Measurements from ENCODE around the gene SNRPA. TPM values are rescaled to one million over a fixed set of nuclear protein-coding genes. Genes with fewer than 3 reads are reported as not detected.

The SNRPA gene
- polyA plus RNA-seq, 1 of the 3 experiments (the other 2 are of a cell fraction): 121 TPM

DNA sequence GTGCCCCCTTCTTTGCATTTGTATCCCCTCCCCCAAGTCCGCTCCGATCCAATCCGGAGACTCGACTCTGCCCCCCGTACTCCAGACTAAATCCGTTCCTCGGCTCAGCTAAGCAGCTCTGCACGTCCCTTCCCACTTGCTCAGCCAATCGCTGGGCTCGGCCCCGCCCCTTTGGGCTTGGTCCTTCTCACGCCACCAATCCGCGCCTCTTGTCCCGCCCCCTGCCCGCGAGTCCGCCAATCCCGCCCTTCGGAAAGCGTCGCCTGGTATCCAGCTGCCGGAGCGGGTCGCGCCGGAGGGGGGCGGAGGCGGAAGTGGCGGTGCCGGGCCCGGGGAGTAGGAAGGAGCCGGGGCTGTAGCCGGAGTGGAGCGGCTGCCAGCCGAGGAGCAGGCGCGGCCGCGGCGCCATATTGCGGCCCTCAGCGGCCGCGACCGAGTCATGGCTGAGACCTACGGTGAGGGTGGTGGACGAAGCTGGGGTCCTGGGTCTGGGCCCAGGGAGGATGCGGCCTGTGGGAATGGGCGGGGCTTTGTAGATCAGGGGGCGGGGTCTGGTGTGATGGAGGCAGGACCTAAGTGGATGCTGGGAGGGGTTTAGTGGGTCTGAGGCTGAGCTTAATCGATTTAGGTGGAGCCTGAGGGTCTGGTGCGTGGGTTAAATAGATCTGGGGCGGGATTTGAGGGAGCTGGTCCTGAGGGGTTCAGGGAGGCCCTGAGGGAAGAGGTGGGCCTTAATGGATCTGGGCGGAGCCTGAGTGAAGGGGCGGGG, 27.1 kb downstream of the SNRPA start, which contains the start of gene RAB4B:
Gene RAB4B, plus strand, starts transcription at position 311 of the 769 bp plus-strand sequence. Its CDS starts 129 bp downstream, at position 440.
- Histone ChIP-seq H2AFZ (ENCODE audit: low read depth) (peak within 1 kb of the TSS; percentile 80), H3K4me2 (peak within 1 kb of the TSS; percentile 80), H3K9me2 (no peaks in the 10 kb centered on the region), H3K9ac (peak within 1 kb of the TSS; percentile 85), H3K27ac (ENCODE audit: low read depth in 2 of 2, low read length in 1 of 2) (peak within 1 kb of the TSS; percentile 97 to 99), H3K4me3 (ENCODE audit: low read depth in 2 of 2, low read length in 1 of 2) (peak within 1 kb of the TSS; percentile 61 to 67), H3K79me2 (ENCODE audit: insufficient read depth) (peaks cover 15% of the 10 kb centered on the region; the same call in 1 of the 2 replicates), H3K4me1 (ENCODE audit: control insufficient read depth in 1 of 2, insufficient read depth in 2 of 2, low read depth in 1 of 2, low read length in 1 of 2) (peaks cover 6 to 9% of the 10 kb centered on the region in 2 experiments; a peak in 2 of 4 replicates), H3K9me3 (no peaks in the 10 kb centered on the region), H4K20me1 (ENCODE audit: insufficient read depth) (no peaks in the 10 kb centered on the region), H3K36me3 (replicated peaks in 1 of 2; ENCODE audit: control insufficient read depth in 1 of 2, insufficient read depth in 2 of 2, low read length in 1 of 2) (no peaks in the 10 kb centered on the region), H3K27me3 (ENCODE audit: insufficient read depth) (no peaks in the 10 kb centered on the region), H3F3A (replicated peaks; ENCODE audit: insufficient read depth) (peaks cover 13% of the 10 kb centered on the region)
- ChIA-PET CTCF (interaction anchor here (0.6 to 2.4 kb wide), 10 partner anchors 16 to 249 kb away, joined by 3 to 20 read pairs (median 3); partner anchors contain the start of genes COQ8B, EGLN2 and ITPKC), POLR2A (interaction anchor here (0.8 to 3.3 kb wide), 11 partner anchors 8 to 1082 kb away, joined by 3 to 31 read pairs (median 7); partner anchors contain the start of genes ACTMAP, COQ8B, EGLN2 and ITPKC)
- 0% methylated on average over 28 of the region's 56 CpGs for WGBS (ENCODE audit: low lambda C conversion rate)
- DNase-seq: peak; percentile 93
- peak; percentile 74 for TF ChIP-seq GABPA (IDR thresholded peaks at IDR 0.05; ENCODE audit: low read depth)
- peak; percentile 96 for TF ChIP-seq ELF1 (IDR thresholded peaks at IDR 0.05)
- peak; percentile 41; the same call in 1 of the 2 replicates for TF ChIP-seq SIN3A (IDR thresholded peaks at IDR 0.05; ENCODE audit: borderline replicate concordance, low read depth, low read length)
- TF ChIP-seq, protein P1, sequence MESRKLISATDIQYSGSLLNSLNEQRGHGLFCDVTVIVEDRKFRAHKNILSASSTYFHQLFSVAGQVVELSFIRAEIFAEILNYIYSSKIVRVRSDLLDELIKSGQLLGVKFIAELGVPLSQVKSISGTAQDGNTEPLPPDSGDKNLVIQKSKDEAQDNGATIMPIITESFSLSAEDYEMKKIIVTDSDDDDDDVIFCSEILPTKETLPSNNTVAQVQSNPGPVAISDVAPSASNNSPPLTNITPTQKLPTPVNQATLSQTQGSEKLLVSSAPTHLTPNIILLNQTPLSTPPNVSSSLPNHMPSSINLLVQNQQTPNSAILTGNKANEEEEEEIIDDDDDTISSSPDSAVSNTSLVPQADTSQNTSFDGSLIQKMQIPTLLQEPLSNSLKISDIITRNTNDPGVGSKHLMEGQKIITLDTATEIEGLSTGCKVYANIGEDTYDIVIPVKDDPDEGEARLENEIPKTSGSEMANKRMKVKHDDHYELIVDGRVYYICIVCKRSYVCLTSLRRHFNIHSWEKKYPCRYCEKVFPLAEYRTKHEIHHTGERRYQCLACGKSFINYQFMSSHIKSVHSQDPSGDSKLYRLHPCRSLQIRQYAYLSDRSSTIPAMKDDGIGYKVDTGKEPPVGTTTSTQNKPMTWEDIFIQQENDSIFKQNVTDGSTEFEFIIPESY (IDR thresholded peaks at IDR 0.05; ENCODE audit: borderline replicate concordance, low read depth): no peak
- peak; percentile 27; the same call in 1 of the 2 replicates for TF ChIP-seq POLR2AphosphoS5 (IDR thresholded peaks at IDR 0.05; ENCODE audit: low read depth, low read length)
- TF ChIP-seq TEAD4 (IDR thresholded peaks at IDR 0.05; ENCODE audit: borderline replicate concordance, insufficient read depth): no peak
- no peak for TF ChIP-seq RCOR1 (IDR thresholded peaks at IDR 0.05; ENCODE audit: low read length)
- TF ChIP-seq EZH2phosphoT487 (IDR thresholded peaks at IDR 0.05; ENCODE audit: borderline replicate concordance, low read depth): no peak
- TF ChIP-seq EP300 (IDR thresholded peaks at IDR 0.05; ENCODE audit: borderline replicate concordance in 1 of 2, low read depth in 1 of 2, low read length in 1 of 2): no peak
- TF ChIP-seq RXRA (IDR thresholded peaks at IDR 0.05; ENCODE audit: borderline replicate concordance, low read depth): no peak
- TF ChIP-seq, protein P2, sequence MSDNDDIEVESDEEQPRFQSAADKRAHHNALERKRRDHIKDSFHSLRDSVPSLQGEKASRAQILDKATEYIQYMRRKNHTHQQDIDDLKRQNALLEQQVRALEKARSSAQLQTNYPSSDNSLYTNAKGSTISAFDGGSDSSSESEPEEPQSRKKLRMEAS (IDR thresholded peaks at IDR 0.05; ENCODE audit: low read depth): no peak; the same call in 1 of the 2 replicates
- TF ChIP-seq, protein P3, sequence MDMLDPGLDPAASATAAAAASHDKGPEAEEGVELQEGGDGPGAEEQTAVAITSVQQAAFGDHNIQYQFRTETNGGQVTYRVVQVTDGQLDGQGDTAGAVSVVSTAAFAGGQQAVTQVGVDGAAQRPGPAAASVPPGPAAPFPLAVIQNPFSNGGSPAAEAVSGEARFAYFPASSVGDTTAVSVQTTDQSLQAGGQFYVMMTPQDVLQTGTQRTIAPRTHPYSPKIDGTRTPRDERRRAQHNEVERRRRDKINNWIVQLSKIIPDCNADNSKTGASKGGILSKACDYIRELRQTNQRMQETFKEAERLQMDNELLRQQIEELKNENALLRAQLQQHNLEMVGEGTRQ (IDR thresholded peaks at IDR 0.05; ENCODE audit: borderline replicate concordance, low read depth, low read length): no peak
- TF ChIP-seq FOXM1 (IDR thresholded peaks at IDR 0.05; ENCODE audit: low read depth): no peak
- TF ChIP-seq MEF2A (IDR thresholded peaks at IDR 0.05; ENCODE audit: borderline replicate concordance, low read depth): no peak
- no peak for TF ChIP-seq FOXJ3 (CRISPR knock-in tag; IDR thresholded peaks at IDR 0.05)
- TF ChIP-seq MXI1 (IDR thresholded peaks at IDR 0.05; ENCODE audit: low read depth, low read length): peak; percentile 51; the same call in 1 of the 2 replicates
- TF ChIP-seq, protein P4, sequence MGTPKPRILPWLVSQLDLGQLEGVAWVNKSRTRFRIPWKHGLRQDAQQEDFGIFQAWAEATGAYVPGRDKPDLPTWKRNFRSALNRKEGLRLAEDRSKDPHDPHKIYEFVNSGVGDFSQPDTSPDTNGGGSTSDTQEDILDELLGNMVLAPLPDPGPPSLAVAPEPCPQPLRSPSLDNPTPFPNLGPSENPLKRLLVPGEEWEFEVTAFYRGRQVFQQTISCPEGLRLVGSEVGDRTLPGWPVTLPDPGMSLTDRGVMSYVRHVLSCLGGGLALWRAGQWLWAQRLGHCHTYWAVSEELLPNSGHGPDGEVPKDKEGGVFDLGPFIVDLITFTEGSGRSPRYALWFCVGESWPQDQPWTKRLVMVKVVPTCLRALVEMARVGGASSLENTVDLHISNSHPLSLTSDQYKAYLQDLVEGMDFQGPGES (IDR thresholded peaks at IDR 0.05; ENCODE audit: low read depth, low read length): peak; percentile 88
- TF ChIP-seq, protein P5, sequence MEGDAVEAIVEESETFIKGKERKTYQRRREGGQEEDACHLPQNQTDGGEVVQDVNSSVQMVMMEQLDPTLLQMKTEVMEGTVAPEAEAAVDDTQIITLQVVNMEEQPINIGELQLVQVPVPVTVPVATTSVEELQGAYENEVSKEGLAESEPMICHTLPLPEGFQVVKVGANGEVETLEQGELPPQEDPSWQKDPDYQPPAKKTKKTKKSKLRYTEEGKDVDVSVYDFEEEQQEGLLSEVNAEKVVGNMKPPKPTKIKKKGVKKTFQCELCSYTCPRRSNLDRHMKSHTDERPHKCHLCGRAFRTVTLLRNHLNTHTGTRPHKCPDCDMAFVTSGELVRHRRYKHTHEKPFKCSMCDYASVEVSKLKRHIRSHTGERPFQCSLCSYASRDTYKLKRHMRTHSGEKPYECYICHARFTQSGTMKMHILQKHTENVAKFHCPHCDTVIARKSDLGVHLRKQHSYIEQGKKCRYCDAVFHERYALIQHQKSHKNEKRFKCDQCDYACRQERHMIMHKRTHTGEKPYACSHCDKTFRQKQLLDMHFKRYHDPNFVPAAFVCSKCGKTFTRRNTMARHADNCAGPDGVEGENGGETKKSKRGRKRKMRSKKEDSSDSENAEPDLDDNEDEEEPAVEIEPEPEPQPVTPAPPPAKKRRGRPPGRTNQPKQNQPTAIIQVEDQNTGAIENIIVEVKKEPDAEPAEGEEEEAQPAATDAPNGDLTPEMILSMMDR (IDR thresholded peaks at IDR 0.05): no peak
- no peak for TF ChIP-seq FOSL2 (IDR thresholded peaks at IDR 0.05; ENCODE audit: borderline replicate concordance, low read depth)
- no peak for TF ChIP-seq NFIC (IDR thresholded peaks at IDR 0.05; ENCODE audit: borderline replicate concordance)
- no peak for TF ChIP-seq TCF12 (IDR thresholded peaks at IDR 0.05)
- no peak for TF ChIP-seq JUND (IDR thresholded peaks at IDR 0.05)
- TF ChIP-seq CHD2 (IDR thresholded peaks at IDR 0.05; ENCODE audit: low read length, partially characterized antibody): peak; percentile 92
- TF ChIP-seq, protein P6, sequence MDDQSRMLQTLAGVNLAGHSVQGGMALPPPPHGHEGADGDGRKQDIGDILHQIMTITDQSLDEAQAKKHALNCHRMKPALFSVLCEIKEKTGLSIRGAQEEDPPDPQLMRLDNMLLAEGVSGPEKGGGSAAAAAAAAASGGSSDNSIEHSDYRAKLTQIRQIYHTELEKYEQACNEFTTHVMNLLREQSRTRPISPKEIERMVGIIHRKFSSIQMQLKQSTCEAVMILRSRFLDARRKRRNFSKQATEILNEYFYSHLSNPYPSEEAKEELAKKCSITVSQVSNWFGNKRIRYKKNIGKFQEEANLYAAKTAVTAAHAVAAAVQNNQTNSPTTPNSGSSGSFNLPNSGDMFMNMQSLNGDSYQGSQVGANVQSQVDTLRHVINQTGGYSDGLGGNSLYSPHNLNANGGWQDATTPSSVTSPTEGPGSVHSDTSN (IDR thresholded peaks at IDR 0.05): peak; percentile 82
- TF ChIP-seq TAF1 (IDR thresholded peaks at IDR 0.05; ENCODE audit: borderline replicate concordance, low read depth, low read length): peak; percentile 46; the same call in 1 of the 2 replicates
- no peak for TF ChIP-seq GATA2 (CRISPR knock-in tag; IDR thresholded peaks at IDR 0.05)
